Sigmoid colon (tissue), 4 donors: ENCODE results near the gene IQCK.
A peak's percentile ranks its signal among the peaks of the same experiment; 100 is the strongest.

Experiments
- CTCF ChIP-seq, 4 experiments: fragments of 450-650 bp in 3 of 4; fragments of 200-600 bp in 1 of 4; IDR thresholded peaks; one replicate each; pipeline ENCODE4 v1.5.1; 2016 to 2019; ENCODE audit warnings: antibody characterized with exemption in 4 of 4, mild to moderate bottlenecking in 3 of 4, moderate library complexity in 2 of 4
- POLR2A ChIP-seq, 2 donors: fragments of 450-650 bp; IDR thresholded peaks; one replicate each; pipeline ENCODE4 v1.6.1; 2016; ENCODE audit warnings: antibody characterized with exemption in 2 of 2, mild to moderate bottlenecking in 2 of 2, moderate library complexity in 2 of 2
- POLR2AphosphoS5 ChIP-seq, 4 donors: sonication (generic); formaldehyde crosslinking; IDR thresholded peaks; one replicate each; pipeline ENCODE4 v1.6.1; 2017; ENCODE audit warnings: antibody characterized with exemption in 4 of 4

GRCh38 chr16:19804538-19805323 is 86.7 kb downstream of the IQCK start:
- no peak for TF ChIP-seq CTCF (IDR thresholded peaks at IDR 0.05)
- TF ChIP-seq POLR2A (IDR thresholded peaks at IDR 0.05) = no peak
- peak in 2 of 4 donors; percentile 26 to 41 for TF ChIP-seq POLR2AphosphoS5 (IDR thresholded peaks at IDR 0.05)
